K562 (cell line): ENCODE data around the gene ZSWIM6. TPM values are rescaled to one million over a fixed set of nuclear protein-coding genes. Genes with fewer than 3 reads are reported as not detected.

ENCODE experiments used
- ATAC-seq: fragments of 200-7000 bp; cut with Tn5 transposase; 3 replicates; pipeline ENCODE4 v1.9.1; 2020; ENCODE audit warnings: moderate library complexity
- BruUV-seq: library from RNA; stranded (reverse); fragments of 400-500 nt; replicated peaks from 2 replicates; lab custom pipeline; 2021; lab: Mats Ljungman, UMichigan
- CTCF ChIA-PET: fragments of 300-600 bp; formaldehyde crosslinking; extraction: SDS; loops from one replicate; lab custom pipeline; 2021; ENCODE audit warnings: low intra/inter-chr PET ratio; lab: Yijun Ruan, JAX
- POLR2A ChIA-PET: fragments of 300-600, 350-650 bp; sonication (Branson Sonifier 250); formaldehyde crosslinking; extraction: SDS; loops from one replicate; lab custom pipeline; 2021; ENCODE audit warnings: antibody characterized with exemption, inconsistent platforms; lab: Yijun Ruan, JAX
- DNase-seq, 4 experiments: peaks; one replicate each; pipeline versions ENCODE4 v3.0.0 to v3.0.0-alpha.2; 2011 to 2018; ENCODE audit warnings: low spot score in 3 of 4, mixed read lengths in 3 of 4; ENCODE audit errors: extremely low read depth in 1 of 4
- FAIRE-seq: peaks from 2 replicates; lab custom pipeline; 2011; peaks lifted over from hg19 to GRCh38; lab: Jason Lieb, UNC
- H2AFZ ChIP-seq: 2 replicates; pipeline ENCODE4 v1.6.0; 2011; ENCODE audit warnings: low read depth, low read length, control low read depth, inconsistent platforms
- H3K27ac ChIP-seq: fragments of 200-600 bp; 3 replicates; pipeline ENCODE4 v1.8.0; 2011; ENCODE audit warnings: low read depth, mild to moderate bottlenecking, control low read depth, inconsistent platforms, low read length, moderate library complexity, mixed read lengths; ENCODE audit errors: extremely low read depth
- H3K27me3 ChIP-seq, 2 experiments: fragments of 300-600 bp in 1 of 2; 2 replicates in 1 of 2; 3 replicates in 1 of 2; pipeline versions ENCODE4 v1.6.0 to v1.8.0; 2011; ENCODE audit warnings: inconsistent platforms in 2 of 2, low read length in 2 of 2, mild to moderate bottlenecking in 1 of 2, mixed read lengths in 1 of 2, moderate library complexity in 1 of 2; ENCODE audit not compliant: control insufficient read depth in 2 of 2, insufficient read depth in 2 of 2
- H3K36me3 ChIP-seq: fragments of 300-600 bp; 3 replicates; pipeline ENCODE4 v1.8.0; 2011; ENCODE audit warnings: mild to moderate bottlenecking, low read length, inconsistent platforms; ENCODE audit not compliant: control insufficient read depth, insufficient read depth
- H3K4me1 ChIP-seq, 2 experiments: fragments of 200-600 bp in 1 of 2; replicated peaks in 1 of 2; 2 replicates in 1 of 2; 3 replicates in 1 of 2; pipeline versions ENCODE4 v1.5.1 to v1.8.0; 2011; ENCODE audit warnings: inconsistent platforms in 2 of 2, low read length in 2 of 2, mild to moderate bottlenecking in 1 of 2, mixed read lengths in 1 of 2, moderate library complexity in 1 of 2; ENCODE audit not compliant: control insufficient read depth in 2 of 2, insufficient read depth in 2 of 2
- H3K4me2 ChIP-seq: 2 replicates; pipeline ENCODE4 v1.6.1; 2011; ENCODE audit warnings: low read length, control low read depth, inconsistent platforms, mixed read lengths; ENCODE audit not compliant: insufficient read depth
- H3K4me3 ChIP-seq: fragments of 200-600 bp; sonication (generic), shearing (Covaris generic); 2 replicates; pipeline ENCODE4 v1.5.1; 2016; ENCODE audit warnings: control low read depth, inconsistent platforms
- H3K79me2 ChIP-seq: fragments of 200-600 bp; 3 replicates; pipeline ENCODE4 v1.8.0; 2011; ENCODE audit warnings: low read length, inconsistent platforms; ENCODE audit not compliant: control insufficient read depth, insufficient read depth
- H3K9ac ChIP-seq, 2 experiments: 2 replicates each; pipeline versions ENCODE4 v1.6.0 to v1.6.1; 2011; ENCODE audit warnings: low read depth in 2 of 2, low read length in 2 of 2, control low read depth in 1 of 2, inconsistent platforms in 1 of 2, mild to moderate bottlenecking in 1 of 2, mixed read lengths in 1 of 2; ENCODE audit not compliant: insufficient read depth in 1 of 2
- H3K9me1 ChIP-seq: one replicate; pipeline ENCODE4 v1.6.0; 2011; ENCODE audit warnings: inconsistent platforms, mild to moderate bottlenecking, low read length, moderate library complexity; ENCODE audit not compliant: control insufficient read depth, insufficient read depth
- H3K9me3 ChIP-seq: replicated peaks from 2 replicates; pipeline ENCODE4 v1.5.1; 2011; ENCODE audit warnings: low read depth, low read length, inconsistent platforms; ENCODE audit not compliant: control insufficient read depth, insufficient read depth
- H4K20me1 ChIP-seq: replicated peaks from 2 replicates; pipeline ENCODE4 v1.6.1; 2011; ENCODE audit warnings: low read length, inconsistent platforms, mixed read lengths; ENCODE audit not compliant: control insufficient read depth, insufficient read depth
- CXXC5 ChIP-seq: fragments of 250-450 bp; sonication (Bioruptor Pico); IDR thresholded peaks from 2 replicates; pipeline ENCODE4 v1.8.0; 2022; ENCODE audit warnings: inconsistent platforms, mild to moderate bottlenecking, moderate library complexity
- EP400 ChIP-seq: fragments of 450-650 bp; IDR thresholded peaks from 2 replicates; pipeline ENCODE4 v1.6.1; 2017; ENCODE audit warnings: antibody characterized with exemption, mild to moderate bottlenecking, moderate library complexity
- ERF ChIP-seq: fragments of 450-650 bp; formaldehyde crosslinking; IDR thresholded peaks from 2 replicates; pipeline ENCODE4 v1.4.0; 2020; ENCODE audit warnings: mild to moderate bottlenecking, mixed read lengths
- FOXK1 ChIP-seq: sonication (generic); formaldehyde crosslinking; IDR thresholded peaks from 2 replicates; pipeline ENCODE4 v1.8.0; 2022; ENCODE audit warnings: missing genetic modification reagents, mild to moderate bottlenecking, borderline replicate concordance
- KLF1 ChIP-seq: fragments of 450-650 bp; IDR thresholded peaks from 2 replicates; pipeline ENCODE4 v1.6.1; 2016; ENCODE audit warnings: missing genetic modification characterization, missing compliant biosample characterization
- MYC ChIP-seq, 2 experiments: fragments of 250-450 bp in 1 of 2; sonication (Bioruptor Pico) in 1 of 2; IDR thresholded peaks; 2 replicates each; pipeline versions ENCODE4 v1.5.1 to v1.6.1; 2012 to 2021; ENCODE audit warnings: low read depth in 2 of 2, borderline replicate concordance in 1 of 2, improper control_type of control experiment in 1 of 2, low read length in 1 of 2, mild to moderate bottlenecking in 1 of 2, moderate library complexity in 1 of 2
- ZNF444 ChIP-seq: fragments of 250-450 bp; sonication (Bioruptor Pico); IDR thresholded peaks from 2 replicates; pipeline ENCODE4 v1.4.0; 2020; ENCODE audit warnings: mild to moderate bottlenecking, moderate library complexity
- WGBS: fragments of 100-300 bp; shearing (Covaris generic); methylation state at CpG from one replicate; pipeline ENCODE4 v1.1.6; 2016; ENCODE audit warnings: low coverage, mixed read lengths; ENCODE audit not compliant: insufficient coverage; ENCODE audit errors: missing lambda C conversion rate; 5-methylcytosine and 5-hydroxymethylcytosine counted together
- in situ Hi-C: fragments of 300-500 bp; cut with MboI; formaldehyde crosslinking; loops from 4 replicates; pipeline ENCODE4 v1.15.0; 2018; ENCODE audit warnings: inconsistent platforms, mixed read lengths
- intact Hi-C: fragments of 100-400 bp; cut with micrococcal nuclease; formaldehyde crosslinking; loops from 2 replicates; pipeline ENCODE4 v1.14.2; 2022
- polyA plus RNA-seq, 8 experiments: library from polyadenylated mRNA; depleted of rRNA in 4 of 8; stranded (reverse) in 5 of 8; unstranded in 3 of 8; fragments of >200 nt; fragmentation: Nextera tagmentation in 2 of 8; fragmentation: Illumina TruSeq in 1 of 8; extraction: Ambion mirVana in 2 of 8; extraction: Trizol in 1 of 8; gene quantifications; 2 replicates each; pipeline versions ENCODE4 v1.2.1 to v1.2.3, GENCODE V29; 2011 to 2014; ENCODE audit warnings: inconsistent platforms in 1 of 8, missing spikeins in 1 of 8
- total RNA-seq, 7 experiments: library from RNA; depleted of rRNA in 6 of 7; stranded (reverse); fragments of >200 nt in 6 of 7; fragmentation: Illumina TruSeq in 2 of 7; extraction: Trizol in 2 of 7; gene quantifications; 2 replicates each; pipeline versions ENCODE4 v1.2.1 to v1.2.3, GENCODE V29; 2011 to 2021; ENCODE audit warnings: low replicate concordance in 1 of 7
- TF ChIP-seq, protein P1 (sequence below): fragments of 450-650 bp; IDR thresholded peaks from 2 replicates; pipeline ENCODE4 v1.6.1; 2016; ENCODE audit warnings: missing biosample characterization, missing genetic modification characterization

Gene ZSWIM6
- total and polyA plus RNA-seq, 9 of the 15 experiments (the other 6 are each of a cell fraction or from before 2014, with no cell fraction given) = 0.81 to 3.2 (median 2.0) TPM

DNA sequence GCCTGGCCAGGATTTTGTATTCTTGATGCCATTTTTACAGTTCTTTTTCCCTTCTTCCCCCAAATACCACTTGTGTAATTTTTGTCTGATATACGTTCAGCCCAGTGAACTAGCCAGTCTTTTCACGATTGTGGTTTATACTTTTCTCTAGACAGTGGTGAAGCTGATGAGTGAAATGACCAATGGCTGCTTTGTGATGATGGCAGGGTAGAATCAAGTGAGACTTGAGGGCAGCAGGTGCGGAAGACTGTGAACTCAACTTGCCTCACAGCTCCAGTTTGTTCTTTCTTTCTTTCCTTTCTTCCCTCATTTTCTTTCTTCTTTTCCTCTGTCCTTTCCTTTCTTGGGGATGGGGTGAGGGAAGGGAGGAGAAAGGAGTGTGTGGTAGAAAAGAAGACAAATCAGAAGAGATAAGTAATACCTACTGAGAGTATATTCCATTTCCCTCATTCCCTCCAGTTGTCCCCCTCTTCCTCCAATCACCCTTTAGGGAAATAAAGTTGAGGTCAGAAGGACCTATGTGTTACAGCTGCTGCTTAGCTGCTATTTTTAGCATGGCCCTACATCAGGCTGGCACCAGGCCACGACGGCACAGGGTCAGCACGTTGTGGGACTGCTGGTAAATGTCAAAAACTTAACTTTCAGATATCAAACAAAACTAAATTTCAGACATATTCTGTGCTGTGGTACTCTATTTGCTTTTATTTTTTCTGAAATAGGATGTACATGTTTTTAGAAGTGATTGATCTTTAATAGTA, 12.3 kb downstream of the ZSWIM6 start:
- peaks cover 0 to 6% of the 10 kb centered on the region in 2 experiments; a peak in 1 of 5 replicates for H3K27me3 ChIP-seq
- TF ChIP-seq KLF1 (tag) (no peak), ZNF444 (CRISPR knock-in tag) (no peak), CXXC5 (no peak), ERF (no peak), EP400 (no peak), MYC (IDR thresholded peaks at IDR 0.05; ENCODE audit: low read depth, low read length) (no peak), MYC (CRISPR knock-in tag; IDR thresholded peaks at IDR 0.05; ENCODE audit: borderline replicate concordance, low read depth) (no peak), FOXK1 (CRISPR knock-in tag) (no peak)
- TF ChIP-seq, protein P1, sequence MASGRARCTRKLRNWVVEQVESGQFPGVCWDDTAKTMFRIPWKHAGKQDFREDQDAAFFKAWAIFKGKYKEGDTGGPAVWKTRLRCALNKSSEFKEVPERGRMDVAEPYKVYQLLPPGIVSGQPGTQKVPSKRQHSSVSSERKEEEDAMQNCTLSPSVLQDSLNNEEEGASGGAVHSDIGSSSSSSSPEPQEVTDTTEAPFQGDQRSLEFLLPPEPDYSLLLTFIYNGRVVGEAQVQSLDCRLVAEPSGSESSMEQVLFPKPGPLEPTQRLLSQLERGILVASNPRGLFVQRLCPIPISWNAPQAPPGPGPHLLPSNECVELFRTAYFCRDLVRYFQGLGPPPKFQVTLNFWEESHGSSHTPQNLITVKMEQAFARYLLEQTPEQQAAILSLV (tag) = no peak
- DNase-seq = no peak
- no TSS peak for BruUV-seq
- no peak overlapping the region for H3K9ac ChIP-seq
- no peaks in the 10 kb centered on the region for H3K36me3 ChIP-seq
- no peak overlapping the region for H3K4me2 ChIP-seq
- intact Hi-C loops = no loop called here
- H3K4me3 ChIP-seq = no peak overlapping the region
- no peaks in the 10 kb centered on the region for H3K79me2 ChIP-seq
- H4K20me1 ChIP-seq = peaks cover 7% of the 10 kb centered on the region; the same call in 1 of the 2 replicates
- ATAC-seq = no peak
- no peak overlapping the region for H2AFZ ChIP-seq
- ChIA-PET POLR2A (no interaction called here), CTCF (no interaction called here)
- no peaks in the 10 kb centered on the region for H3K9me1 ChIP-seq
- WGBS = 6% methylated on average over 6 of the region's 6 CpGs
- H3K27ac ChIP-seq = no peak overlapping the region
- FAIRE-seq = no peak
- H3K9me3 ChIP-seq = no peaks in the 10 kb centered on the region
- H3K4me1 ChIP-seq = no peaks in the 10 kb centered on the region
- in situ Hi-C loops = no loop called here
